HUES48 (cell line): ENCODE data around the gene CCDC190.

Experiments used
- H3K27ac ChIP-seq: one replicate; pipeline ENCODE4 v1.7.0; 2013; ENCODE audit warnings: low read depth, low read length, inconsistent platforms
- H3K27me3 ChIP-seq: 2 replicates; pipeline ENCODE4 v1.6.1; 2013; ENCODE audit warnings: mild to moderate bottlenecking, low read length; ENCODE audit not compliant: control insufficient read depth, insufficient read depth
- H3K36me3 ChIP-seq: 2 replicates; pipeline ENCODE4 v1.6.1; 2013; ENCODE audit warnings: low read length; ENCODE audit not compliant: control insufficient read depth, insufficient read depth
- H3K4me1 ChIP-seq: 2 replicates; pipeline ENCODE4 v1.6.1; 2013; ENCODE audit warnings: mild to moderate bottlenecking, low read length; ENCODE audit not compliant: control insufficient read depth, insufficient read depth
- H3K4me3 ChIP-seq: 2 replicates; pipeline ENCODE4 v1.5.1; 2013; ENCODE audit warnings: mild to moderate bottlenecking, low read depth, low read length
- H3K9ac ChIP-seq: 2 replicates; pipeline ENCODE4 v1.6.1; 2013; ENCODE audit warnings: mild to moderate bottlenecking, low read depth, low read length, moderate library complexity
- H3K9me3 ChIP-seq: 2 replicates; pipeline ENCODE4 v1.6.1; 2013; ENCODE audit warnings: low read length; ENCODE audit not compliant: control insufficient read depth, insufficient read depth

Gene CCDC190

GRCh38 chr1:162861101-162861500 lies at the start of gene CCDC190:
Gene CCDC190, minus strand, starts transcription at chr1:162861175. Its CDS starts 1,529 bp downstream, at chr1:162859646.
- H3K9me3 ChIP-seq: no peaks in the 10 kb centered on the region
- H3K27ac ChIP-seq: no peak within 1 kb of the TSS
- H3K36me3 ChIP-seq: no peaks in the 10 kb centered on the region
- H3K9ac ChIP-seq: no peak within 1 kb of the TSS
- no peaks in the 10 kb centered on the region for H3K4me1 ChIP-seq
- H3K27me3 ChIP-seq: no peaks in the 10 kb centered on the region
- no peak within 1 kb of the TSS for H3K4me3 ChIP-seq

GRCh38 chr1:162910161-162910560 lies 49.2 kb upstream of the CCDC190 start:
- H3K9me3 ChIP-seq: peaks cover 4% of the 10 kb centered on the region; the same call in 1 of the 2 replicates
- H3K36me3 ChIP-seq: no peaks in the 10 kb centered on the region
- no peak overlapping the region for H3K9ac ChIP-seq
- no peaks in the 10 kb centered on the region for H3K27me3 ChIP-seq
- H3K4me1 ChIP-seq: no peaks in the 10 kb centered on the region
- no peak overlapping the region for H3K27ac ChIP-seq
- H3K4me3 ChIP-seq: no peak overlapping the region

- no peak overlapping the region for H3K27ac ChIP-seq
- H3K9me3 ChIP-seq: peaks cover 4% of the 10 kb centered on the region; the same call in 1 of the 2 replicates
- no peaks in the 10 kb centered on the region for H3K27me3 ChIP-seq
- no peak overlapping the region for H3K4me3 ChIP-seq
- H3K9ac ChIP-seq: no peak overlapping the region
- H3K4me1 ChIP-seq: no peaks in the 10 kb centered on the region
- H3K36me3 ChIP-seq: no peaks in the 10 kb centered on the region
These were observed 47.8 kb upstream of the CCDC190 start for GRCh38 chr1:162908780-162909179.

- H3K27ac ChIP-seq: no peak overlapping the region
- no peaks in the 10 kb centered on the region for H3K36me3 ChIP-seq
- H3K9ac ChIP-seq: no peak overlapping the region
- H3K9me3 ChIP-seq: peaks cover 3% of the 10 kb centered on the region; the same call in 1 of the 2 replicates
- no peaks in the 10 kb centered on the region for H3K4me1 ChIP-seq
- H3K27me3 ChIP-seq: no peaks in the 10 kb centered on the region
- no peak overlapping the region for H3K4me3 ChIP-seq
These were observed 47.3 kb upstream of the CCDC190 start for GRCh38 chr1:162908236-162908635.

GRCh38 chr1:162906485-162906884 lies 45.5 kb upstream of the CCDC190 start:
- H3K36me3 ChIP-seq: no peaks in the 10 kb centered on the region
- no peaks in the 10 kb centered on the region for H3K4me1 ChIP-seq
- H3K27ac ChIP-seq: no peak overlapping the region
- no peaks in the 10 kb centered on the region for H3K9me3 ChIP-seq
- no peak overlapping the region for H3K9ac ChIP-seq
- H3K4me3 ChIP-seq: no peak overlapping the region
- H3K27me3 ChIP-seq: no peaks in the 10 kb centered on the region

GRCh38 chr1:162905174-162906158 lies 44.5 kb upstream of the CCDC190 start:
- H3K9ac ChIP-seq: no peak overlapping the region
- no peaks in the 10 kb centered on the region for H3K9me3 ChIP-seq
- H3K27ac ChIP-seq: no peak overlapping the region
- no peaks in the 10 kb centered on the region for H3K27me3 ChIP-seq
- no peak overlapping the region for H3K4me3 ChIP-seq
- H3K36me3 ChIP-seq: no peaks in the 10 kb centered on the region
- H3K4me1 ChIP-seq: no peaks in the 10 kb centered on the region

- Histone ChIP-seq H3K4me3 (no peak overlapping the region), H3K4me1 (no peaks in the 10 kb centered on the region), H3K9ac (no peak overlapping the region), H3K27ac (no peak overlapping the region), H3K27me3 (no peaks in the 10 kb centered on the region), H3K36me3 (no peaks in the 10 kb centered on the region), H3K9me3 (no peaks in the 10 kb centered on the region)
These were observed 43.6 kb upstream of the CCDC190 start for GRCh38 chr1:162904579-162904978.

- no peak overlapping the region for H3K9ac ChIP-seq
- H3K27me3 ChIP-seq: no peaks in the 10 kb centered on the region
- H3K4me3 ChIP-seq: no peak overlapping the region
- no peaks in the 10 kb centered on the region for H3K9me3 ChIP-seq
- no peaks in the 10 kb centered on the region for H3K36me3 ChIP-seq
- no peaks in the 10 kb centered on the region for H3K4me1 ChIP-seq
- H3K27ac ChIP-seq: no peak overlapping the region
These were observed 43.0 kb upstream of the CCDC190 start for GRCh38 chr1:162904023-162904422.

- H3K4me1 ChIP-seq: no peaks in the 10 kb centered on the region
- no peaks in the 10 kb centered on the region for H3K27me3 ChIP-seq
- H3K27ac ChIP-seq: no peak overlapping the region
- no peaks in the 10 kb centered on the region for H3K36me3 ChIP-seq
- no peak overlapping the region for H3K4me3 ChIP-seq
- no peaks in the 10 kb centered on the region for H3K9me3 ChIP-seq
- no peak overlapping the region for H3K9ac ChIP-seq
These were observed 42.3 kb upstream of the CCDC190 start for GRCh38 chr1:162903246-162903645.

GRCh38 chr1:162902416-162902815 lies 41.4 kb upstream of the CCDC190 start:
- H3K36me3 ChIP-seq: no peaks in the 10 kb centered on the region
- H3K27ac ChIP-seq: no peak overlapping the region
- no peaks in the 10 kb centered on the region for H3K27me3 ChIP-seq
- H3K4me1 ChIP-seq: no peaks in the 10 kb centered on the region
- H3K9me3 ChIP-seq: no peaks in the 10 kb centered on the region
- H3K4me3 ChIP-seq: no peak overlapping the region
- H3K9ac ChIP-seq: no peak overlapping the region

GRCh38 chr1:162901243-162901642 lies 40.3 kb upstream of the CCDC190 start:
- Histone ChIP-seq H3K27ac (no peak overlapping the region), H3K9ac (no peak overlapping the region), H3K27me3 (no peaks in the 10 kb centered on the region), H3K36me3 (no peaks in the 10 kb centered on the region), H3K4me3 (no peak overlapping the region), H3K4me1 (no peaks in the 10 kb centered on the region), H3K9me3 (no peaks in the 10 kb centered on the region)
